ENCODE results near the gene CFAP99.

Gene CFAP99

DNA sequence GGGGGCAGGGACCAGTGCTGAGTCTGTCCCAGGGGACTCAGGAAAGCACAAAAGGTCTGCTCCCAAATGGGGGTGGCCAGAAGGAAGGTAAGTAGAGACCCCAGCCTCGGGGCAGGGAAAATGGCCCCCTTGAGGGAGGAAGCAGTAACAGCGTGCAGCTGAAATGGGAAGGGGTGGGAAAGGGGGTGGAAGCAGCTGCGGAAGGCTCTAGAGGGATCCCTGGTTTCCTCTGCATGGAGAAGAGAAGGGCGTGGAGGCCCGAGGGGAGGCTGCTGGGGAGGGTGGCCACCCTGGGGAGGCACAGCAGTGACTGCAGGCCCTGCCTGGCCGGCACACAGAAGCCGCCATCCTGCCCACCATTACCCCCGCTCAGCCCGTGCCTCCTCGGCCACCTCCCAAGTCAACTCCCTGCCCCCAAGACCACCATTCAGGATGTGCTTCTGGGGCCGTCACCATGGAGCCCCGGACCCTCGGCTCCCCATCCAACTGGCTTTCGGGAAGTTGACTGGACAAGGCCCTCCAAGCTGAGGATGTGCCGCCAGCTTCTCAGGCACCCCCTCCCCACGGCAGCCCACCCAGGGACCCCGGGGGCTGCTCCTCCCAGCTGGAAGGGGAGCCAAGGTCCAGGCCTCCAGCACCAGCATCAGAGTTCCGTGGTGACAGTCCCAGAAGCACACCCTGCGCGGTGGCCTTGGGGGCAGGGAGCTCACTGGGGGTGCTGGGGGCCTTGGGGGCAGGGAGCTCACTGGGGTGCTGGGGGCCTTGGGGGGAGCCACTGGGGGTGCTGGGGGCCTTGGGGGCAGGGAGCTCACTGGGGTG, 23.6 kb downstream of the CFAP99 start:
- intact Hi-C loops (cut with DNase I): no loop called here
- peak in 2 of 10 donors; percentile 35 to 55 for DNase-seq

DNA sequence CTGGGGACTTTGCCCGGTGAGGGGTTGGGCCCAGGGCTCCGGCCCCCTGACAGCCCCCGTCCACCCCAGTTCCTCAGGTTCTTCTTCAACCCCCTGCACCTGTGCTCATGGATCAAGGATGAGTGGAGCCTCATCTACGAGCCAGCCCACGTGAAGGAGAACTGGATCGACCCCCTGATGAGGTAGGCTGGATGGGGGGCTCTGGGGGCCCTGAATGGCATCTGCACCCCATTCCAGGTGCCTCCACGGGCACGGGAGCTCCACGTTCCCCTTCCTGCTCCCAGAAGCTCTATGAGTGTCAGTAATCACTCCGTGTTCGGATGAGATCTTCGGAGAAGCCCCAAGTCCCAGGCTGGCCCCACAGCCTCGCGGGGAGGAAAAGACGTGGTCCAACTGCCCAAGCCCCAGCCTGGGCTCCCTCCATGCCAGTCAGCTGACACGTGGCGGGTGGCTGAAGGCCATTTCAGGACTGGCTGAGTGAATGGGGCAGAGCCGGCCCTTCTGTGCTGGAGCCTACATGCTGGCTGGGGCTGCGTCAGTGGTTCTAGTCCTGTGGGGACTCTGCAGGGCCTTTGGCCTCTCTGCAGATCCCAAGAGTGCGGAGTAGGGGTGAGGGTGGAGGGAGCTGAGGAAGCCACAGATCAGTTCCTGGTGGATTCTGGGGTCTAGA, 24.4 kb downstream of the CFAP99 start:
- peak in 2 of 10 donors; percentile 57 to 67 for DNase-seq
- intact Hi-C loops (cut with DNase I): no loop called here

GRCh38 chr4:2443956-2444740, 25.4 kb downstream of the CFAP99 start:
- intact Hi-C loops (cut with DNase I): no loop called here

GRCh38 chr4:2445130-2445529, 26.4 kb downstream of the CFAP99 start:
- intact Hi-C loops (cut with DNase I): no loop called here
- peak in 2 of 10 donors; percentile 25 to 62 for DNase-seq

More at GRCh38 chr4:2443956-2444740, 25.4 kb downstream of the CFAP99 start:
- DNase-seq: peak in 2 of 10 donors; percentile 42 to 69

- intact Hi-C loops (cut with DNase I): no loop called here
Measured at GRCh38 chr4:2445571-2445970, 26.8 kb downstream of the CFAP99 start.

DNA sequence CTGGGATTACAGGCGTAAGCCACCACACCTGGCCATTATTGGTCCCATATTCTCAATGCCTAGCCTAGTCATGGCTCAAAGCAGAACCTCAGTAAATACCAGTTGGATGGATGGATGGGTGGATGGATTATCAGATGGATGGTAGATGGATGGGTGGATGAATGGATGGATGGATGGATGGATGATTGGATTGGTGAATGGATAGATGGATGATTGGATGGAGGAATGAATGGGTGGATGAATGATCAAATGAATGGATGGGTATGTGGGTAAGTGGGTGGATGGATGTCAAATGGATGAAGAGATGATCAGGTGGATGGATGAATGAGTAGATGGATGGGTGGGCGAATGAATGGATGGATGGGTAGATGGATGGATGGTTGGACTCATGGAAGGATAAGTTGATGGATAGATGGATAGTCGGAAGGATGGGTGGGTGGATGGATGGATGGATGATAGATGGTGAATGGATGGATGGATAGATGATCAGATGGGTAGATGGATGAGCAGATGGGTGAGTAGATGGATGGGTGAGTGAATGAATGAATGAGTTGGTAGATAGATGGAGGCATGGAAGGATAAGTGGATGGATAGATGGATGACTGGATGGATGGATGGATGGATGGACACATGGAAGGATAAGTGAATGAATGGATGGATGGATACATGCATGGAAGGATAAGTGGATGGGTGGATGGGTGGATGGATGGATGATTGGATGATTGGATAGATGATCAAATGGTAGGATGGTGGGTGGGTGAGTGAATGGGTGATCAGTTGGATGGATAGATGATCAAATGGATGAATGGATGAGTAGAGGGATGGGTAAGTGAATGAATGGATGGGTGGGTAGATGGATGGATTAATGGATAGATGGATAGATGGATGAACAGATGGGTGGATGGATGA, 28.2 kb downstream of the CFAP99 start:
- intact Hi-C loops (cut with DNase I): no loop called here

More at GRCh38 chr4:2445571-2445970, 26.8 kb downstream of the CFAP99 start:
- no peak for DNase-seq

DNA sequence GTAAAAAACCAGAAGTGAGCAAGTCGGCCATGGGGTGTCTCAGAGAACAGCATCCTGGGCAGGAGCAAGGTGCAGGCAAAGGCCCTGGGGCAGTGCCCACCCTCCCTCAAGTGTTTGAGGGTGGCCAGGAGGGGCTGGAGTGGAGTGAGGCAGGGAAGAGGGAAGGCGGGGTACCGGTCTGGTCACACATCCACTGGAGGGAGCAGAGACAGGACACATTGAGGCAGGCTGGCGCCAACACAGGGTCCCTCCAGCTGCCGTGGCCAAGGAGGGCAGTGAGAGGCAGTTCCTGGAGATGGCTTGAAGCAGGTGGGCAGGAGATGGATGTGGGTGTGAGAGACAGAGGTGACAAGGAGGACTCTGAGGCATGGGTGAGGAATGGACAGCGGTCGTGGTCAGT, 29.8 kb downstream of the CFAP99 start:
- intact Hi-C loops (cut with DNase I): no loop called here
- peak in 3 of 10 donors; percentile 46 to 66 (median 52) for DNase-seq

More for the DNA sequence above, 28.2 kb downstream of the CFAP99 start:
- DNase-seq: no peak

DNA sequence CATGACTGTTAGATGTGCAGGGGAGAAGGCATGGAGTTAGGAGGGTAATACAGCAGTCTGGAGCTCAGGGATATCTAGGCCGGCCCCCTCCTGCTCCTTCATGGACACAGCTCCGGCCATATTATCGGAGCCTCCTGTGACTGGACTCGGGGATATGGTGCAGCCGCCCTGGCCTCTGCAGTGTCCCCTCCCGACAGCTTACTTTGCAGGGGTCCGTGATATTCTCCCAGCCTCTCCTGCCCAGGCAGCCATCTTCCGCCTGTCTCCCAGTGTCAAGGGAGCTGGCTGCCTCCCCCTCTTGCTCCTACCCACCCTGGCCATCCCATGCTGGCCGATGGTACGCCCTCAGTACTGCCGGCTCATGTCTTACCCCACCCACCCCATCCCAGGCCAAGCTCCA, 30.3 kb downstream of the CFAP99 start:
- DNase-seq: peak in 3 of 10 donors; percentile 10 to 65 (median 39)

DNA sequence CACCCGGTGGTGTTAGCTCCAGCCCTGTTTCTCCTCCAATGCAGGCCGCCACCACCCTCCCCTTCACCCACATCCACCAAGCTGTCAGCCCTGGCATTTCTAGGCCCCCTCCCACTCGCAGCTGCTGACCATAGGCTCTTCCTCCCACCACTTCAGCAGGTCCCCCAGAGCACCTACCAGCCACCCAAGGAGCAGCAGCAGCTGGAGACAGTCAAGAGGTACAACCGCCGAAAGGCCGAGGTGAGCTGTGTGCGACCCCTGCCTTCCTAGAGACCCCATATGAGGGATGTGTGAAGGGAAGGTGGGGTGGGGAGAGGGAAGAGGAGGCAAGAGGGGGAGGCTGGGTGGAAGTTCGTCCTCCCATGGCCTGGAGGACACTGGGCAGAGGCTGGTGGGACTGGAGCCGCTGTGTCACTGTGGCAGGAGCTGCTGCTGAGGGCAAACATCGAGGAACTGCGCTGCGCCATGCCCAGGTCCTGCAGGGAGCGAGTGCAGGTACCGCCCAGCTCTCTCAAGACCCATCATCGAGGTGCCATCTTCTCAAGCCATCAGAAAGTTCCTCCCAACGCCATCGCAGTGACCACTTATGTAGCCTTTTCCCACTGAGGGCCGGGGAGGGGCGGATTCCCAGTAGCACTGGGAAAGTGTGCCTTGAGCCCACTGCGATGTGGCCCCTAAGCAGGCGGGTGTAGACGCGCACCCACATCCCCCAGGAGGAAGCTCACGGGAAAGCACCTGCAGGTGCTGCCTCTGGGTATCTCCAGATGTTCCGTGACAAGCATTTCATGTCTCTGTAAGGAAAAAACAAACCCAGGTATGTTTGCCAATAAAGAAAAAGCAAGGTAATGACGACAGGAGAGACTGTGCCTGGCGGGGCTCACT, 31.0 kb downstream of the CFAP99 start:
- peak in 3 of 10 donors; percentile 29 to 57 (median 49) for DNase-seq
- intact Hi-C loops (cut with DNase I): no loop called here

More for the DNA sequence above, 30.3 kb downstream of the CFAP99 start:
- intact Hi-C loops (cut with DNase I): no loop called here

- peak in 3 of 10 donors; percentile 64 to 72 (median 65) for DNase-seq
- intact Hi-C loops (cut with DNase I): no loop called here
Measured at GRCh38 chr4:2450394-2451035, 31.8 kb downstream of the CFAP99 start.

- intact Hi-C loops (cut with DNase I): no loop called here
Measured at GRCh38 chr4:2451036-2451520, 32.3 kb downstream of the CFAP99 start.

GRCh38 chr4:2451821-2452785, 33.3 kb downstream of the CFAP99 start:
- DNase-seq: peak in 3 of 10 donors; percentile 58 to 66 (median 64)
- intact Hi-C loops (cut with DNase I): no loop called here

More at GRCh38 chr4:2451036-2451520, 32.3 kb downstream of the CFAP99 start:
- DNase-seq: peak in 3 of 10 donors; percentile 43 to 58 (median 48)

- peak in 3 of 10 donors; percentile 49 to 75 (median 55) for DNase-seq
Measured at GRCh38 chr4:2457481-2458295, 38.9 kb downstream of the CFAP99 start.

DNA sequence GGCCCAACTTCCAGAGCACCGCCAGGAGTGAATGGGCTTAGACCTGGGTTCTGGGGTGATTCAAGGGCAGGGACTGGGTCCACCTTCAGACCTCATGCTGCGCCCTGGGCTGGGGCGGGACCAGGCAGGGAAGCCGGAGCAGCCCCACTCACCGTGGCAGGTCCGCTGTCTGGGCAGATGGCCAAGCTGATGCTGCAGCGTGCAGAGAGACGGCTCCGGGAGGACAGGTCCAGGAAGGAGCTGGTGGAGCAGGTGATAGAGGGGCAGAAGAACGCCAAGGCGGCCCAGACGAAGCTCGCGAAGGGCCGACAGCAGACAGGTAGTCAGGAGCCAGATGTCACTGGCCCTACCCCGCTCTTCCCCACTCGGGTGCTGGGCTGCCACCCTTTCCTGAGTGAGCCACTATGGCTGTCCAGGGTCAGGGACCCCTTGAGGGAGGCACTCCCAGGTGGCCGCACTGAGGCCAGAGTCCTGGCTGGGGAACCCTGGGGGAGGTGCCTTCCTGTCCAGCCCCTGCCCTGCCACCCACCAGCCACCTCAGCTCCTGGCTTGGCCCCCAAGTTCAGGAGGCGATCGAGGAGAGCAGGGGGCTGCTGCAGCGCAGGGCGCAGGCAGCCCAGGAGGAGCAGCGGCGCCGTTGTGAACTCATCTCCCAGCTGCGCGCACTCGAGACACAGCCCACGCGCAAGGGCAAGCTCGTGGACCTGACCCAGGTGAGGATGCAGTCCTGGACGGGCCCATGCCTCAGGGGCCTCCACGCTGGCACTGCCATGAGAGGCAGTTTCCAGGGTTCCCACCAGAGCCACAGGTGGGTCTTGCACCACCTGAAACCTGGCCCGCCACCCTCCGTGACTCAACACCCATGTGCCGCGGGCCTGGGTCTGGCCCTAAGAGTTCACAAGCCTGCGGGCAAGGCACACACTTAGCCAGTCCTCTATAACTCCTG, 40.1 kb downstream of the CFAP99 start:
- intact Hi-C loops (cut with DNase I): no loop called here
- DNase-seq: peak in 3 of 10 donors; percentile 66 to 76 (median 72)

More at GRCh38 chr4:2457481-2458295, 38.9 kb downstream of the CFAP99 start:
- intact Hi-C loops (cut with DNase I): no loop called here

All from posterior cingulate gyrus (tissue), 11 donors.